Measurements from ENCODE around the gene SEMA4B. TPM values are rescaled to one million over a fixed set of nuclear protein-coding genes. Genes with fewer than 3 reads are reported as not detected.
"Not testable (repeated sequence)": the region's sequence is repeated elsewhere in the genome, so short reads cannot be mapped to it uniquely, and the experiment has no call there.

SEMA4B gene
- polyA plus RNA-seq, 3 donors, result 4.7 to 39.1 (median 23.3) TPM

GRCh38 chr15:90177012-90177411, 24.1 kb upstream of the SEMA4B start:
- 94 to 95% (median 94%) methylated on average over 9 of the region's 9 CpGs for WGBS, 3 donors
- H3K27ac ChIP-seq (ENCODE audit: low read depth, low read length), result no peak overlapping the region

- 66 to 72% (median 71%) methylated on average over 10 of the region's 10 CpGs for WGBS, 3 donors
These were observed 22.4 kb upstream of the SEMA4B start for GRCh38 chr15:90178468-90179435.

GRCh38 chr15:90181776-90182175, 19.4 kb upstream of the SEMA4B start:
- no peak overlapping the region for H3K27ac ChIP-seq (ENCODE audit: low read depth, low read length)
- 51 to 58% (median 55%) methylated on average over 2 of the region's 2 CpGs for WGBS, 3 donors

More at GRCh38 chr15:90178468-90179435, 22.4 kb upstream of the SEMA4B start:
- H3K27ac ChIP-seq (ENCODE audit: low read depth, low read length), result no peak overlapping the region

- 4 to 32% (median 25%) methylated on average over 27 of the region's 27 CpGs for WGBS, 3 donors
- H3K27ac ChIP-seq (ENCODE audit: low read depth, low read length), result peak overlapping the region; percentile 35
These were observed 16.9 kb upstream of the SEMA4B start for GRCh38 chr15:90184119-90184785.

GRCh38 chr15:90184786-90185704, 16.1 kb upstream of the SEMA4B start:
- peak overlapping the region; percentile 40 for H3K27ac ChIP-seq (ENCODE audit: low read depth, low read length)
- WGBS, 3 donors, result 4 to 6% (median 6%) methylated on average over 52 to 67 of the region's 67 CpGs

- WGBS, 3 donors, result 48 to 68% (median 56%) methylated on average over 7 to 8 of the region's 8 CpGs
- H3K27ac ChIP-seq (ENCODE audit: low read depth, low read length), result no peak overlapping the region
These were observed 13.8 kb upstream of the SEMA4B start for GRCh38 chr15:90187257-90187868.

GRCh38 chr15:90188065-90188464, 13.1 kb upstream of the SEMA4B start:
- H3K27ac ChIP-seq (ENCODE audit: low read depth, low read length), result not testable (repeated sequence)
- 95 to 97% (median 97%) methylated on average over 7 of the region's 7 CpGs for WGBS, 3 donors

- no peak overlapping the region for H3K27ac ChIP-seq (ENCODE audit: low read depth, low read length)
- 57 to 72% (median 59%) methylated on average over 8 of the region's 8 CpGs for WGBS, 3 donors
These were observed 12.0 kb upstream of the SEMA4B start for GRCh38 chr15:90188914-90189748.

GRCh38 chr15:90189781-90190467, 11.2 kb upstream of the SEMA4B start:
- 80 to 87% (median 80%) methylated on average over 10 of the region's 10 CpGs for WGBS, 3 donors
- no peak overlapping the region for H3K27ac ChIP-seq (ENCODE audit: low read depth, low read length)

- 60 to 93% (median 87%) methylated on average over 10 of the region's 10 CpGs for WGBS, 3 donors
- no peak overlapping the region for H3K27ac ChIP-seq (ENCODE audit: low read depth, low read length)
These were observed 10.4 kb upstream of the SEMA4B start for GRCh38 chr15:90190606-90191343.

- H3K27ac ChIP-seq (ENCODE audit: low read depth, low read length), result no peak overlapping the region
- 47 to 84% (median 81%) methylated on average over 3 of the region's 3 CpGs for WGBS, 3 donors
These were observed 9.8 kb upstream of the SEMA4B start for GRCh38 chr15:90191344-90191687.

- 9 to 40% (median 36%) methylated on average over 7 of the region's 7 CpGs for WGBS, 3 donors
- H3K27ac ChIP-seq (ENCODE audit: low read depth, low read length), result no peak overlapping the region
These were observed 9.2 kb upstream of the SEMA4B start for GRCh38 chr15:90191794-90192509.

- H3K27ac ChIP-seq (ENCODE audit: low read depth, low read length), result no peak overlapping the region
- 39 to 55% (median 48%) methylated on average over 16 of the region's 16 CpGs for WGBS, 3 donors
These were observed 8.0 kb upstream of the SEMA4B start for GRCh38 chr15:90192961-90193786.

GRCh38 chr15:90194655-90195054, 6.5 kb upstream of the SEMA4B start:
- 67 to 85% (median 82%) methylated on average over 2 of the region's 2 CpGs for WGBS, 3 donors
- H3K27ac ChIP-seq (ENCODE audit: low read depth, low read length), result no peak overlapping the region

Data from adipose tissue (tissue), 3 donors.